ENCODE measurements around the gene PPA2.

- no peak for TF ChIP-seq POLR2A (IDR thresholded peaks at IDR 0.05)
- no peak for TF ChIP-seq CTCF (IDR thresholded peaks at IDR 0.05)
Measured at GRCh38 chr4:105348719-105349118, 125.1 kb downstream of the PPA2 start.

Measured in thyroid gland (tissue), 4 donors.